GM21786 (cell line): Measurements from ENCODE around the gene EXD3.
"Not testable (repeated sequence)": the region's sequence is repeated elsewhere in the genome, so short reads cannot be mapped to it uniquely, and the experiment has no call there.

Source experiments
- ATAC-seq: cut with Tn5 transposase; IDR thresholded peaks from one replicate; pipeline ENCODE4 v1.9.1; 2021; ENCODE audit not compliant: unreplicated experiment

The EXD3 gene

GRCh38 chr9:137458194-137459151 lies 35.5 kb upstream of the EXD3 start:
- ATAC-seq, result no peak

- no peak for ATAC-seq
These were observed 34.6 kb upstream of the EXD3 start for GRCh38 chr9:137457406-137458193.

GRCh38 chr9:137456864-137457405 lies 34.0 kb upstream of the EXD3 start:
- ATAC-seq, result no peak

- ATAC-seq, result no peak
These were observed 33.3 kb upstream of the EXD3 start for GRCh38 chr9:137456061-137456863.

GRCh38 chr9:137455359-137455991 lies 32.5 kb upstream of the EXD3 start:
- no peak for ATAC-seq

- ATAC-seq, result no peak
These were observed 31.8 kb upstream of the EXD3 start for GRCh38 chr9:137454597-137455358.

- no peak for ATAC-seq
These were observed 31.2 kb upstream of the EXD3 start for GRCh38 chr9:137454145-137454596.

- ATAC-seq, result no peak
These were observed 30.7 kb upstream of the EXD3 start for GRCh38 chr9:137453643-137454081.

- ATAC-seq, result no peak
These were observed 30.0 kb upstream of the EXD3 start for GRCh38 chr9:137452761-137453642.

- ATAC-seq, result no peak
These were observed 29.2 kb upstream of the EXD3 start for GRCh38 chr9:137452006-137452760.

GRCh38 chr9:137451264-137452005 lies 28.5 kb upstream of the EXD3 start:
- ATAC-seq, result not testable (repeated sequence)

- not testable (repeated sequence) for ATAC-seq
These were observed 27.7 kb upstream of the EXD3 start for GRCh38 chr9:137450539-137451222.

- ATAC-seq, result no peak
These were observed 27.1 kb upstream of the EXD3 start for GRCh38 chr9:137449931-137450538.

- ATAC-seq, result no peak
These were observed 26.3 kb upstream of the EXD3 start for GRCh38 chr9:137449081-137449844.

GRCh38 chr9:137448602-137448962 lies 25.6 kb upstream of the EXD3 start:
- ATAC-seq, result no peak
